Astrocyte of the cerebellum (primary cell): ENCODE results near the gene BICD1.

ENCODE experiments used
- DNase-seq: peaks from one replicate; pipeline ENCODE4 v3.0.0-alpha.2; 2011; ENCODE audit warnings: low read depth
- H3K4me3 ChIP-seq: 2 replicates; pipeline ENCODE4 v1.5.1; 2011; ENCODE audit warnings: mild to moderate bottlenecking, low read depth, low read length, moderate library complexity
- in situ Hi-C: cut with HindIII; loops from 2 replicates; pipeline ENCODE4 v1.10.0; 2017; ENCODE audit warnings: low sequenced_read_pairs
- TF ChIP-seq, protein P1 (sequence below): IDR thresholded peaks from 2 replicates; pipeline ENCODE4 v1.5.1; 2012; ENCODE audit warnings: low read length, low read depth, moderate library complexity, mild to moderate bottlenecking; ENCODE audit errors: missing control alignments

BICD1 gene

DNA sequence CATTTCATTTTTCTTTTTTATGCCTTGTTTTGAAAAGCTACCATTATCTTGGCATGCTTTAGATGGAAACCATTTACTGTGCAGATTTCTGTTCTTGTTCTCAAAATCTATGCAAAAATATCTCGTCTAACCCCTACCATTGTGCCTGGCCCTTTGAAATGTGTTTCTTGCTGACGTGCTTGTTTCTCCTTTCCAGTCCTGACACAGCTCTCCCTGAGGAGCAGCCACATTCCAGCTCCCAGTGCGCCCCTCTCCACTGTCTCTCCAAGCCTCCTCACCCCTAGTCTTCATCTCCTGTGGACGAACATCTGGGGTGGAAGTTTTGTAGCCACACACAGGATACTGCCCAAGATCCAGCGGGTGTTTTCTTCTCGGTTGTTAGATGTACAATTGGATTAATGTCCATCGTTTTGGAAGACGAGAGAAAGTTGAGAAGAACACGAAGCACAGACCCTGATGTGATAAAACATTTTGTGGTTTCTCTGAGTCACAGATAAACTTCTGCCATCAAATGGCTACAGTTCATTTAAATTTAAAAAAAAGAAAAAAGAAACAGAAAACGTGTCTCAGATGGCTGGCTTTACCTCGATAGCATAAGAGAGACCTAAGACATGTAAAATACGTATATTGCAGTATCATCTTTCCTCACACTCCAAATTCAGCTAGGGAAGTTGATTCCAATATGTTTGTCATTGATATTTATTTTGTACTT lies 270.9 kb downstream of the BICD1 start:
- no peak overlapping the region for H3K4me3 ChIP-seq
- TF ChIP-seq, protein P1, sequence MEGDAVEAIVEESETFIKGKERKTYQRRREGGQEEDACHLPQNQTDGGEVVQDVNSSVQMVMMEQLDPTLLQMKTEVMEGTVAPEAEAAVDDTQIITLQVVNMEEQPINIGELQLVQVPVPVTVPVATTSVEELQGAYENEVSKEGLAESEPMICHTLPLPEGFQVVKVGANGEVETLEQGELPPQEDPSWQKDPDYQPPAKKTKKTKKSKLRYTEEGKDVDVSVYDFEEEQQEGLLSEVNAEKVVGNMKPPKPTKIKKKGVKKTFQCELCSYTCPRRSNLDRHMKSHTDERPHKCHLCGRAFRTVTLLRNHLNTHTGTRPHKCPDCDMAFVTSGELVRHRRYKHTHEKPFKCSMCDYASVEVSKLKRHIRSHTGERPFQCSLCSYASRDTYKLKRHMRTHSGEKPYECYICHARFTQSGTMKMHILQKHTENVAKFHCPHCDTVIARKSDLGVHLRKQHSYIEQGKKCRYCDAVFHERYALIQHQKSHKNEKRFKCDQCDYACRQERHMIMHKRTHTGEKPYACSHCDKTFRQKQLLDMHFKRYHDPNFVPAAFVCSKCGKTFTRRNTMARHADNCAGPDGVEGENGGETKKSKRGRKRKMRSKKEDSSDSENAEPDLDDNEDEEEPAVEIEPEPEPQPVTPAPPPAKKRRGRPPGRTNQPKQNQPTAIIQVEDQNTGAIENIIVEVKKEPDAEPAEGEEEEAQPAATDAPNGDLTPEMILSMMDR, result no peak
- in situ Hi-C loops, result no loop called here
- no peak for DNase-seq

DNA sequence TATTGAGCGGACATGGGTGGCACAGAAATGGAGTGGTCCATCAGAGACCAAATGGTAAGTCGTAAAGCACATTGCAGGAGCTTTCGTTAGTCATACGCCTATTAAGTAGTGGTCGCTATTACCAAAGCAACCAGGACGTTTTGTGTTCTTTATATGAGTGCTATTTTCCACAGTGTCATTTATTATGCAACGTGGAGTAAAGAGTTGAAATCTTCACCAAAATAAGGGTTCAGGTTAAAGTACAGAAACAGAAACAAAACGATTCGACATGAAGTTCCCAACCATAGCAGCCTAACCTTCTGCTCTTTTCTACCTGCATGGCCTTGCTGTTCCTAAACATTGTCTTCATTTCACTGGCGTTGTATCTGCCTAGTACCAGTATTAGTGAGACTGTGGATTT lies 272.6 kb downstream of the BICD1 start:
- TF ChIP-seq, protein P1, result no peak
- no peak for DNase-seq
- in situ Hi-C loops, result no loop called here
- H3K4me3 ChIP-seq, result no peak overlapping the region

DNA sequence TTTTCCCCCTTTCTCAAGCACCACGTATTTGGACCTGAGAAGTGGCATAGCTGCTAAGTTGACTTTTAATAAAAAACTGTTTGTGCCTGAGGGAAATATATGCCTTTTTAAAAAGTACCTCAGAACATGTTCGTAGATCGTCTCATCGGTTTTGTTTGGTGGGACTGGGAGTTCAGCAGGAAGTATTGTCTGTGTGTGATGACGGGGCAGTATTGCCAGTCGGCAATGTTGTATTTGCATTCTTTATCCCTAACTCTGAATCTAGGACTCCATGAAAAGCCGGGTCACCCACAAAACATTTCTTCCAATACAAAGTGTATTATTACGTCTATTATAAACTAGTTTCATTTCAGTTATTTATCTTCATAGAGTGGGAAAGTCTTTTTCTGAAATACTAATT lies 273.0 kb downstream of the BICD1 start:
- TF ChIP-seq, protein P1, result no peak
- in situ Hi-C loops, result no loop called here
- DNase-seq, result no peak
- no peak overlapping the region for H3K4me3 ChIP-seq

DNA sequence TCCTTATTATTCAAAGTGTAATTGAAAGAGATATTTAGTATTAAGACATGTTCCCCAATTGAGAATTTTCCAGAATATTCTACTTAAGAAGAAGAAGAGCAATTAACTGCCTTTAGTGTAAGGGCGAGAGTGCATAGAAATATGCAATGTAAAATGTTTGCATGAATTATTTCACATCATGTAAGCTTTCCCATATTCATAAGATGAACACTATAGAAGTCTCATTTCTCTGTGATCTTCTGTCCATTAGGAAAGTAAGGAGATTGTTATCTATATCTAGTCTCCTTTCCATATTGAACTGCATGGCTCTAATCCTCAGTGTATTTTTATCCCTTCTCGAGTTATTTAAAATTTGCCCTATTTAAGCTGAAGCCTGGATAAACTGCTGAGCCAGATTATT lies 275.6 kb downstream of the BICD1 start:
- H3K4me3 ChIP-seq, result no peak overlapping the region
- DNase-seq, result no peak
- TF ChIP-seq, protein P1, result no peak
- in situ Hi-C loops, result no loop called here

DNA sequence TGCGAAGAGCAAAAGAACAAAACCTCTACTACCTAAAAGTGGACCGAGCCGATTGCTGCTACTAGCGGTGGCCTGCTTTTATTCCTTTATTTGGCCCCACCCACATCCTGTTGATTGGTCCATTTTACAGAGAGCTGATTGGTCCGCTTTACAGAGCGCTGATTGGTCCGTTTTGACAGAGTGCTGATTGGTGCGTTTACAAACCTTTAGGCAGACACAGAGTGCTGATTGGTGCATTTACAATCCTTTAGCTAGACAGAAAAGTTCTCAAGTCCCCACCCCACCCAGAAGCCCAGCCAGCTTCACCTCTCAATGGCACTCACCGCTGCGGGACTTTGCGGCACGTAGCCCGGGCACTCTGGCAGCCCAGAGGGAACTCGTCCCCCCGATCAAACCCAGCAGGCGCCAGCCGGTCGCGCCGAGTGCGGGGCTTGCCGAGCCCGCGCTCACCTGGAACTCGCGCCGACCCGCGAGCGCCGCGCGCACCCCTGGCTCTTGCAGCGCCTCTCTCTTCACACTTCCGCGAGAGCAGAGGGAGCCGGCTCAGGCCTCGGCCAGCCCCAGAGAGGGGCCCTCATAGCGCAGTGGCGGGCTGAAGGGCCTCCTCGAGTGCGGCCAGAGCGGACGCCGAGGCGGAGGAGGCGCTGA lies 284.0 kb downstream of the BICD1 start:
- TF ChIP-seq, protein P1, result no peak
- in situ Hi-C loops, result no loop called here
- DNase-seq, result no peak
- peak overlapping the region; percentile 25 for H3K4me3 ChIP-seq

DNA sequence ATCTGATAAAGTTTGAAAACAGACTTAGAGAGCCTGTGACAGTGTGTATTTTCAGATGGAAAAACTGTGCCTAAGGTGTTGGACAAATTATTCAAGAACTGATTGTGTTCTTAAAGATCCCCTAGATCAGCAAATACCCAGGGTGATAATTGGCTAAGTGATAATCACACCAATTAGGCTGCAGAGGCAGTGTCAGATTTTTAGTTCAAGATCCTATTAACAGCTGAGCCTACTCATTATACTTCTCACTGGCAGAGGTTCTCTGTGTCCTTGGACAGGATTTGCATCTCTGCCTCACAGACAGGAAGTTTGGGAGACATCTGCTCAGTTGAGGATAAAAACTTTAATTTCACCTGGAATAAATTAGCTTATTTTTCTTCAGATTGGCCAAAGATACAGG lies 288.4 kb downstream of the BICD1 start:
- in situ Hi-C loops, result no loop called here
- TF ChIP-seq, protein P1, result no peak
- no peak for DNase-seq
- no peak overlapping the region for H3K4me3 ChIP-seq
